IMR-90 (cell line): ENCODE data around the gene CADM1. TPM values are rescaled to one million over a fixed set of nuclear protein-coding genes. Genes with fewer than 3 reads are reported as not detected.

Experiments
- ATAC-seq: fragments of 200-7000 bp; cut with Tn5 transposase; 2 replicates; pipeline ENCODE4 v1.9.1; 2020; ENCODE audit warnings: low read depth, mild to moderate bottlenecking, moderate library complexity
- BruUV-seq: library from RNA; stranded (reverse); fragments of 400-500 nt; replicated peaks from 2 replicates; lab custom pipeline; 2021; lab: Mats Ljungman, UMichigan
- CTCF ChIA-PET: fragments of 300-600 bp; formaldehyde crosslinking; extraction: SDS; loops from one replicate; lab custom pipeline; 2021; ENCODE audit warnings: antibody characterized with exemption; lab: Yijun Ruan, JAX
- POLR2A ChIA-PET: fragments of 300-600 bp; sonication (Branson Sonifier 250); formaldehyde crosslinking; loops from one replicate; lab custom pipeline; 2022; ENCODE audit warnings: antibody characterized with exemption; ENCODE audit not compliant: unreplicated experiment; lab: Charles Lee
- DNase-seq: peaks from one replicate; pipeline ENCODE4 v3.0.0; 2013
- H2AFZ ChIP-seq: replicated peaks from 2 replicates; pipeline ENCODE3; 2013; ENCODE audit warnings: low read length, mild to moderate bottlenecking; ENCODE audit not compliant: poor library complexity
- H2AK5ac ChIP-seq: 2 replicates; pipeline ENCODE4 v1.6.1; 2013; ENCODE audit warnings: low read depth, low read length, inconsistent platforms
- H2AK9ac ChIP-seq: replicated peaks from 2 replicates; pipeline ENCODE3; 2013; ENCODE audit warnings: mild to moderate bottlenecking, low read depth, low read length, moderate library complexity; ENCODE audit not compliant: poor library complexity
- H2BK120ac ChIP-seq: 2 replicates; pipeline ENCODE4 v1.6.1; 2013; ENCODE audit warnings: low read depth, low read length, inconsistent platforms
- H2BK15ac ChIP-seq: 3 replicates; pipeline ENCODE4 v1.6.1; 2013; ENCODE audit warnings: low read depth, low read length, inconsistent platforms
- H2BK20ac ChIP-seq: 2 replicates; pipeline ENCODE4 v1.6.1; 2013; ENCODE audit warnings: low read depth, mild to moderate bottlenecking, inconsistent platforms, low read length, moderate library complexity
- H2BK5ac ChIP-seq: 2 replicates; pipeline ENCODE4 v1.6.1; 2013; ENCODE audit warnings: mild to moderate bottlenecking, low read depth, low read length, inconsistent platforms; ENCODE audit not compliant: poor library complexity, severe bottlenecking
- H3K14ac ChIP-seq: replicated peaks from 2 replicates; pipeline ENCODE4 v1.6.1; 2013; ENCODE audit warnings: low read depth, low read length, inconsistent platforms
- H3K18ac ChIP-seq: 2 replicates; pipeline ENCODE4 v1.6.1; 2013; ENCODE audit warnings: low read depth, low read length, control low read depth
- H3K23ac ChIP-seq: 2 replicates; pipeline ENCODE4 v1.6.1; 2013; ENCODE audit warnings: low read depth, low read length, inconsistent platforms
- H3K27ac ChIP-seq: 2 replicates; pipeline ENCODE4 v1.5.1; 2013; ENCODE audit warnings: mild to moderate bottlenecking, control low read depth, low read length; ENCODE audit not compliant: insufficient read depth
- H3K27me3 ChIP-seq: 2 replicates; pipeline ENCODE4 v1.6.1; 2013; ENCODE audit warnings: low read length; ENCODE audit not compliant: control insufficient read depth, insufficient read depth
- H3K36me3 ChIP-seq: 2 replicates; pipeline ENCODE4 v1.6.1; 2013; ENCODE audit warnings: low read length, mixed read lengths; ENCODE audit not compliant: control insufficient read depth, insufficient read depth
- H3K4ac ChIP-seq: 2 replicates; pipeline ENCODE4 v1.6.1; 2013; ENCODE audit warnings: low read depth, low read length, inconsistent platforms
- H3K4me1 ChIP-seq: 2 replicates; pipeline ENCODE4 v1.6.1; 2013; ENCODE audit warnings: low read length, mixed read lengths; ENCODE audit not compliant: control insufficient read depth, insufficient read depth
- H3K4me2 ChIP-seq: 2 replicates; pipeline ENCODE4 v1.6.1; 2013; ENCODE audit warnings: low read depth, mild to moderate bottlenecking, control low read depth, low read length, moderate library complexity
- H3K4me3 ChIP-seq: 2 replicates; pipeline ENCODE4 v1.5.1; 2013; ENCODE audit warnings: low read depth, mild to moderate bottlenecking, control low read depth, low read length, moderate library complexity; ENCODE audit not compliant: insufficient read depth
- H3K56ac ChIP-seq: 2 replicates; pipeline ENCODE4 v1.6.1; 2013; ENCODE audit warnings: low read length, inconsistent platforms; ENCODE audit not compliant: insufficient read depth; ENCODE audit errors: extremely low read depth
- H3K79me1 ChIP-seq, 2 experiments: 2 replicates each; pipeline ENCODE4 v1.6.1; 2013; ENCODE audit warnings: low read length in 2 of 2, inconsistent platforms in 1 of 2, low read depth in 1 of 2
- H3K9ac ChIP-seq: 2 replicates; pipeline ENCODE4 v1.6.1; 2013; ENCODE audit warnings: low read depth, low read length, control low read depth
- H3K9me1 ChIP-seq: 2 replicates; pipeline ENCODE4 v1.6.1; 2013; ENCODE audit warnings: low read length, inconsistent platforms; ENCODE audit not compliant: insufficient read depth
- H3K9me3 ChIP-seq: 2 replicates; pipeline ENCODE4 v1.6.1; 2013; ENCODE audit warnings: low read length; ENCODE audit not compliant: control insufficient read depth, insufficient read depth
- H4K20me1 ChIP-seq: 2 replicates; pipeline ENCODE4 v1.6.1; 2013; ENCODE audit warnings: low read length, inconsistent platforms; ENCODE audit not compliant: insufficient read depth
- H4K5ac ChIP-seq: 2 replicates; pipeline ENCODE4 v1.6.1; 2013; ENCODE audit warnings: mild to moderate bottlenecking, low read depth, low read length, control low read depth
- H4K8ac ChIP-seq, 2 experiments: 2 replicates each; pipeline ENCODE4 v1.6.1; 2013; ENCODE audit warnings: low read depth in 2 of 2, low read length in 2 of 2, control low read depth in 1 of 2, inconsistent platforms in 1 of 2
- H4K91ac ChIP-seq: 2 replicates; pipeline ENCODE4 v1.6.1; 2013; ENCODE audit warnings: low read depth, low read length, inconsistent platforms; ENCODE audit not compliant: insufficient read depth
- CEBPB ChIP-seq: IDR thresholded peaks from 2 replicates; pipeline ENCODE4 v1.6.1; 2012; ENCODE audit warnings: low read depth, low read length, improper control_type of control experiment
- CHD1 ChIP-seq: IDR thresholded peaks from 2 replicates; pipeline ENCODE4 v1.6.1; 2012; ENCODE audit warnings: low read depth, low read length, improper control_type of control experiment
- CTCF ChIP-seq: conservative IDR thresholded peaks from 2 replicates; pipeline ENCODE4 v1.5.1; 2012; ENCODE audit warnings: mild to moderate bottlenecking, low read depth, low read length, improper control_type of control experiment
- FOS ChIP-seq: fragments of 150-350 bp; IDR thresholded peaks from 2 replicates; pipeline ENCODE4 v1.6.1; 2016; ENCODE audit warnings: low read depth, low read length
- MAFK ChIP-seq: IDR thresholded peaks from 2 replicates; pipeline ENCODE4 v1.6.1; 2012; ENCODE audit warnings: low read depth, low read length, improper control_type of control experiment
- MAZ ChIP-seq: IDR thresholded peaks from 2 replicates; pipeline ENCODE4 v1.6.1; 2012; ENCODE audit warnings: low read depth, mild to moderate bottlenecking, low read length, improper control_type of control experiment, moderate library complexity, borderline replicate concordance
- MXI1 ChIP-seq: IDR thresholded peaks from 2 replicates; pipeline ENCODE4 v1.6.1; 2012; ENCODE audit warnings: low read depth, mild to moderate bottlenecking, low read length, moderate library complexity, borderline replicate concordance
- NFE2L2 ChIP-seq: fragments of 150-350 bp; IDR thresholded peaks from 2 replicates; pipeline ENCODE4 v1.6.1; 2016; ENCODE audit warnings: low read depth, mild to moderate bottlenecking, low read length
- POLR2A ChIP-seq: IDR thresholded peaks from 2 replicates; pipeline ENCODE4 v1.6.1; 2012; ENCODE audit warnings: mild to moderate bottlenecking, low read depth, low read length
- RAD21 ChIP-seq: IDR thresholded peaks from 2 replicates; pipeline ENCODE4 v1.6.1; 2012; ENCODE audit warnings: low read length, improper control_type of control experiment
- RCOR1 ChIP-seq: IDR thresholded peaks from 2 replicates; pipeline ENCODE4 v1.6.1; 2012; ENCODE audit warnings: mild to moderate bottlenecking, low read length, improper control_type of control experiment; ENCODE audit not compliant: insufficient replicate concordance
- RFX5 ChIP-seq: IDR thresholded peaks from 2 replicates; pipeline ENCODE4 v1.8.0; 2012; ENCODE audit warnings: low read depth, mild to moderate bottlenecking, low read length, moderate library complexity
- SMC3 ChIP-seq: fragments of 150-350 bp; IDR thresholded peaks from 2 replicates; pipeline ENCODE4 v1.6.1; 2016; ENCODE audit warnings: low read depth, mild to moderate bottlenecking, antibody characterized with exemption, low read length, moderate library complexity
- WGBS, 2 experiments: methylation state at CpG; one replicate each; pipeline versions ENCODE4 v1.1.5 to v1.1.7; 2013; ENCODE audit warnings: missing lambda C conversion rate in 2 of 2; ENCODE audit not compliant: insufficient read length in 1 of 2; ENCODE audit errors: extremely low coverage in 2 of 2; 5-methylcytosine and 5-hydroxymethylcytosine counted together
- dilution Hi-C: fragments of 300-500 bp; cut with HindIII; formaldehyde crosslinking; loops from one replicate; pipeline ENCODE4 v1.14.3; 2018; ENCODE audit warnings: low sequenced_read_pairs; ENCODE audit not compliant: unreplicated experiment
- in situ Hi-C: fragments of 300-500 bp; cut with MboI; formaldehyde crosslinking; loops from 3 replicates; pipeline ENCODE4 v1.14.3; 2019; ENCODE audit warnings: low sequenced_read_pairs, inconsistent platforms, mixed read lengths
- intact Hi-C: fragments of 100-400 bp; cut with micrococcal nuclease; formaldehyde crosslinking; loops from 2 replicates; pipeline ENCODE4 v1.10.0; 2022
- polyA plus RNA-seq, 3 experiments: library from polyadenylated mRNA; depleted of rRNA; stranded (reverse); fragments of >200 nt; gene quantifications; 2 replicates each; pipeline ENCODE4 v1.2.3, GENCODE V29; 2012; ENCODE audit warnings: low replicate concordance in 1 of 3
- total RNA-seq: library from RNA; depleted of rRNA; stranded (reverse); fragments of >200 nt; gene quantifications from 2 replicates; pipeline ENCODE4 v1.2.3, GENCODE V29; 2012
- TF ChIP-seq, protein P1 (sequence below): fragments of 150-350 bp; IDR thresholded peaks from 2 replicates; pipeline ENCODE4 v1.6.1; 2017; ENCODE audit warnings: mild to moderate bottlenecking, antibody characterized with exemption, low read length, low read depth

CADM1 gene
- total and polyA plus RNA-seq, 2 of the 4 experiments (the other 2 are of a cell fraction), result 28.8 to 77.1 TPM

- TF ChIP-seq RCOR1, result no peak
These were observed 27.5 kb downstream of the CADM1 start (continued) for GRCh38 chr11:115476463-115477286.

- dilution Hi-C loops, result no loop called here
- no peak overlapping the region for H3K4me2 ChIP-seq
- no peak overlapping the region for H2BK15ac ChIP-seq
- H4K91ac ChIP-seq, result no peak overlapping the region
- in situ Hi-C loops, result no loop called here
- no peak overlapping the region for H2BK5ac ChIP-seq
- H3K56ac ChIP-seq, result no peak overlapping the region
- no peak overlapping the region for H2BK120ac ChIP-seq
- no CpG with 5 or more reads among the region's 4 CpGs for WGBS, 2 experiments
- no peak overlapping the region for H3K9ac ChIP-seq
- H3K27ac ChIP-seq, result no peak overlapping the region
- H4K8ac ChIP-seq, result no peak overlapping the region
- H3K4me1 ChIP-seq, result no peaks in the 10 kb centered on the region
- H3K79me1 ChIP-seq, result no peaks in the 10 kb centered on the region; a peak in 1 of 4 replicates
- H2AFZ ChIP-seq, result no peak overlapping the region
- no TSS peak for BruUV-seq
- H3K18ac ChIP-seq, result no peak overlapping the region
- H3K14ac ChIP-seq, result no peak overlapping the region
- H2BK20ac ChIP-seq, result no peak overlapping the region
- no peak overlapping the region for H2AK5ac ChIP-seq
- no peak overlapping the region for H3K4ac ChIP-seq
- no peak for ATAC-seq
- CTCF ChIA-PET, result interaction anchor here (0.5 kb wide), 1 partner anchor 1422 kb away, joined by 4 read pairs; no protein-coding TSS in a partner anchor
- intact Hi-C loops, result no loop called here
- H3K23ac ChIP-seq, result no peak overlapping the region
- no peak overlapping the region for H2AK9ac ChIP-seq
- no peak overlapping the region for H4K5ac ChIP-seq
- H3K36me3 ChIP-seq, result no peaks in the 10 kb centered on the region
- POLR2A ChIA-PET, result no interaction called here
- H3K9me1 ChIP-seq, result no peaks in the 10 kb centered on the region; the same call in 1 of the 2 replicates
- H3K4me3 ChIP-seq, result no peak overlapping the region
- no peaks in the 10 kb centered on the region for H3K9me3 ChIP-seq
- no peaks in the 10 kb centered on the region for H4K20me1 ChIP-seq
- H3K27me3 ChIP-seq, result no peaks in the 10 kb centered on the region
- no peak for DNase-seq
- TF ChIP-seq RAD21 (no peak), CHD1 (no peak), POLR2A (no peak), FOS (no peak), RFX5 (no peak), CTCF (no peak), MAFK (no peak), MXI1 (no peak), NFE2L2 (no peak), CEBPB (no peak), SMC3 (no peak), MAZ (no peak)
- TF ChIP-seq, protein P1, sequence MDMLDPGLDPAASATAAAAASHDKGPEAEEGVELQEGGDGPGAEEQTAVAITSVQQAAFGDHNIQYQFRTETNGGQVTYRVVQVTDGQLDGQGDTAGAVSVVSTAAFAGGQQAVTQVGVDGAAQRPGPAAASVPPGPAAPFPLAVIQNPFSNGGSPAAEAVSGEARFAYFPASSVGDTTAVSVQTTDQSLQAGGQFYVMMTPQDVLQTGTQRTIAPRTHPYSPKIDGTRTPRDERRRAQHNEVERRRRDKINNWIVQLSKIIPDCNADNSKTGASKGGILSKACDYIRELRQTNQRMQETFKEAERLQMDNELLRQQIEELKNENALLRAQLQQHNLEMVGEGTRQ, result no peak
These were observed 28.7 kb downstream of the CADM1 start for GRCh38 chr11:115475564-115475963.
